B cell (primary cell): ENCODE measurements around the gene ZNF175.

Experiments
- EZH2 ChIP-seq: IDR thresholded peaks from 2 replicates; pipeline ENCODE4 v1.6.1; 2012; ENCODE audit warnings: borderline replicate concordance, low read depth, mild to moderate bottlenecking, moderate library complexity, low read length; ENCODE audit not compliant: insufficient read depth, poor library complexity, severe bottlenecking
- TF ChIP-seq, protein P1 (sequence below): fragments of 200-600 bp; IDR thresholded peaks from one replicate; pipeline ENCODE4 v1.8.0; 2022; ENCODE audit warnings: antibody characterized with exemption, mild to moderate bottlenecking

DNA sequence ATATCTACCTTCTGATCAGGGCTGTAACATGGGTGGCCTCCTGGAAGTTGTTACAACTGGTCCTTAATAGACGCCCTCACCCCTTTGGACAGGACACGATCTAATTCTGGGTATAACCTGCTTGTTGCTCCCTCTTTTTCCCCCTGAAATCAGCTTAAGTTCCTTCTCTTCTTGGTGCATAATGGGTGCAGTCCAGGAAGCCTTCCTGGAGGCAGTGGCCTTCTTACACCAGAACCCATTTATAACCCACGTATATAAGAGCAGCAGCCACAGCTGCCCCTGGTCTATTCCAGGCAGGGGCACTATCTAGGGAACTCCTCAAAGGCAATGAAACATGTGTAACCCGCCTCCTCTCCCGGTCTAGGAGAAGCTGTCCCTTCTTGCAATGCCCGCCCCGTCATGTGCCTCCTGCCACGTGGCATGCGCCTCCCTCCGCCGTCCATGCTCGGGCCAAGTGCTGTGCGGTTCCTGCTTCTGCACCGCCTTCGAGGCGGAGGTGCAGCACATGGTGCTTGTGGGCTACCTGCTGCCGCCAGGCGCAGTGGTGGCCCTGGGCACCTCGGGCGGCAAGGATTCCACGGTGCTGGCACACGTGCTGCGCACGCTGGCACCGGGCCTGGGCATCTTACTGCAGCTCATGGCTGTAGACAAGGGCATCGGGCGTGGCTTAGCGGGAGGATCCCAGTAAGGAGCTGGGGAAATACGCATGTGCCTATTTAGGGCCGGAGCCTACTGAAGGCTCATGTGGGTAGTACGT is 27.3 kb downstream of the ZNF175 start:
- TF ChIP-seq, protein P1, sequence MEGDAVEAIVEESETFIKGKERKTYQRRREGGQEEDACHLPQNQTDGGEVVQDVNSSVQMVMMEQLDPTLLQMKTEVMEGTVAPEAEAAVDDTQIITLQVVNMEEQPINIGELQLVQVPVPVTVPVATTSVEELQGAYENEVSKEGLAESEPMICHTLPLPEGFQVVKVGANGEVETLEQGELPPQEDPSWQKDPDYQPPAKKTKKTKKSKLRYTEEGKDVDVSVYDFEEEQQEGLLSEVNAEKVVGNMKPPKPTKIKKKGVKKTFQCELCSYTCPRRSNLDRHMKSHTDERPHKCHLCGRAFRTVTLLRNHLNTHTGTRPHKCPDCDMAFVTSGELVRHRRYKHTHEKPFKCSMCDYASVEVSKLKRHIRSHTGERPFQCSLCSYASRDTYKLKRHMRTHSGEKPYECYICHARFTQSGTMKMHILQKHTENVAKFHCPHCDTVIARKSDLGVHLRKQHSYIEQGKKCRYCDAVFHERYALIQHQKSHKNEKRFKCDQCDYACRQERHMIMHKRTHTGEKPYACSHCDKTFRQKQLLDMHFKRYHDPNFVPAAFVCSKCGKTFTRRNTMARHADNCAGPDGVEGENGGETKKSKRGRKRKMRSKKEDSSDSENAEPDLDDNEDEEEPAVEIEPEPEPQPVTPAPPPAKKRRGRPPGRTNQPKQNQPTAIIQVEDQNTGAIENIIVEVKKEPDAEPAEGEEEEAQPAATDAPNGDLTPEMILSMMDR = no peak
- TF ChIP-seq EZH2 = no peak
